ENCODE data around the gene TCTN2. TPM values are rescaled to one million over a fixed set of nuclear protein-coding genes. Genes with fewer than 3 reads are reported as not detected.
A peak's percentile ranks its signal among the peaks of the same experiment; 100 is the strongest.

The TCTN2 gene
- total and polyA plus RNA-seq, 2 experiments from 2014 or later = 2.7 to 6.0 TPM

GRCh38 chr12:123621619-123622530, 49.0 kb upstream of the TCTN2 start:
- Histone ChIP-seq H3K9me2 (ENCODE audit: insufficient read depth) (no peaks in the 10 kb centered on the region), H4K20me1 (replicated peaks; ENCODE audit: insufficient read depth) (peaks cover 16% of the 10 kb centered on the region), H3K36me3 (ENCODE audit: insufficient read depth) (peaks cover 53% of the 10 kb centered on the region), H3K27me3 (ENCODE audit: insufficient read depth) (no peaks in the 10 kb centered on the region), H3K4me1 (ENCODE audit: insufficient read depth) (no peaks in the 10 kb centered on the region), H3K27ac (ENCODE audit: low read depth) (0 out of 2 replicates have a peak overlapping the region, but pooled peaks have one; percentile 19), H3K79me2 (replicated peaks; ENCODE audit: insufficient read depth) (no peaks in the 10 kb centered on the region), H2AFZ (no peak overlapping the region), H3K4me3 (no peak overlapping the region), H3F3A (replicated peaks; ENCODE audit: low read depth) (peaks cover 37% of the 10 kb centered on the region), H3K4me2 (no peak overlapping the region)
- Mint-ChIP-seq H3K27ac (no peak overlapping the region), H3K9me3 (no peaks in the 10 kb centered on the region; the same call in 2 of the 3 replicates), H3K4me3 (no peak overlapping the region), H3K27me3 (ENCODE audit: insufficient read depth, low read depth, poor library complexity) (peaks cover 3% of the 10 kb centered on the region), H3K4me1 (no peaks in the 10 kb centered on the region), H3K36me3 (ENCODE audit: low read depth) (peaks cover 80% of the 10 kb centered on the region)
- no peak for DNase-seq (ENCODE audit: low spot score)
- ATAC-seq = no peak
- no peak for TF ChIP-seq CREB1 (CRISPR knock-in tag; IDR thresholded peaks at IDR 0.05; ENCODE audit: low read depth)
- TF ChIP-seq ZNF331 (CRISPR knock-in tag; IDR thresholded peaks at IDR 0.05; ENCODE audit: low read depth) = no peak
- TF ChIP-seq EZH2phosphoT487 (IDR thresholded peaks at IDR 0.05; ENCODE audit: unreplicated experiment) = no peak
- no peak for TF ChIP-seq POLR2AphosphoS5 (IDR thresholded peaks at IDR 0.05; ENCODE audit: low read depth)
- TF ChIP-seq, protein P1, sequence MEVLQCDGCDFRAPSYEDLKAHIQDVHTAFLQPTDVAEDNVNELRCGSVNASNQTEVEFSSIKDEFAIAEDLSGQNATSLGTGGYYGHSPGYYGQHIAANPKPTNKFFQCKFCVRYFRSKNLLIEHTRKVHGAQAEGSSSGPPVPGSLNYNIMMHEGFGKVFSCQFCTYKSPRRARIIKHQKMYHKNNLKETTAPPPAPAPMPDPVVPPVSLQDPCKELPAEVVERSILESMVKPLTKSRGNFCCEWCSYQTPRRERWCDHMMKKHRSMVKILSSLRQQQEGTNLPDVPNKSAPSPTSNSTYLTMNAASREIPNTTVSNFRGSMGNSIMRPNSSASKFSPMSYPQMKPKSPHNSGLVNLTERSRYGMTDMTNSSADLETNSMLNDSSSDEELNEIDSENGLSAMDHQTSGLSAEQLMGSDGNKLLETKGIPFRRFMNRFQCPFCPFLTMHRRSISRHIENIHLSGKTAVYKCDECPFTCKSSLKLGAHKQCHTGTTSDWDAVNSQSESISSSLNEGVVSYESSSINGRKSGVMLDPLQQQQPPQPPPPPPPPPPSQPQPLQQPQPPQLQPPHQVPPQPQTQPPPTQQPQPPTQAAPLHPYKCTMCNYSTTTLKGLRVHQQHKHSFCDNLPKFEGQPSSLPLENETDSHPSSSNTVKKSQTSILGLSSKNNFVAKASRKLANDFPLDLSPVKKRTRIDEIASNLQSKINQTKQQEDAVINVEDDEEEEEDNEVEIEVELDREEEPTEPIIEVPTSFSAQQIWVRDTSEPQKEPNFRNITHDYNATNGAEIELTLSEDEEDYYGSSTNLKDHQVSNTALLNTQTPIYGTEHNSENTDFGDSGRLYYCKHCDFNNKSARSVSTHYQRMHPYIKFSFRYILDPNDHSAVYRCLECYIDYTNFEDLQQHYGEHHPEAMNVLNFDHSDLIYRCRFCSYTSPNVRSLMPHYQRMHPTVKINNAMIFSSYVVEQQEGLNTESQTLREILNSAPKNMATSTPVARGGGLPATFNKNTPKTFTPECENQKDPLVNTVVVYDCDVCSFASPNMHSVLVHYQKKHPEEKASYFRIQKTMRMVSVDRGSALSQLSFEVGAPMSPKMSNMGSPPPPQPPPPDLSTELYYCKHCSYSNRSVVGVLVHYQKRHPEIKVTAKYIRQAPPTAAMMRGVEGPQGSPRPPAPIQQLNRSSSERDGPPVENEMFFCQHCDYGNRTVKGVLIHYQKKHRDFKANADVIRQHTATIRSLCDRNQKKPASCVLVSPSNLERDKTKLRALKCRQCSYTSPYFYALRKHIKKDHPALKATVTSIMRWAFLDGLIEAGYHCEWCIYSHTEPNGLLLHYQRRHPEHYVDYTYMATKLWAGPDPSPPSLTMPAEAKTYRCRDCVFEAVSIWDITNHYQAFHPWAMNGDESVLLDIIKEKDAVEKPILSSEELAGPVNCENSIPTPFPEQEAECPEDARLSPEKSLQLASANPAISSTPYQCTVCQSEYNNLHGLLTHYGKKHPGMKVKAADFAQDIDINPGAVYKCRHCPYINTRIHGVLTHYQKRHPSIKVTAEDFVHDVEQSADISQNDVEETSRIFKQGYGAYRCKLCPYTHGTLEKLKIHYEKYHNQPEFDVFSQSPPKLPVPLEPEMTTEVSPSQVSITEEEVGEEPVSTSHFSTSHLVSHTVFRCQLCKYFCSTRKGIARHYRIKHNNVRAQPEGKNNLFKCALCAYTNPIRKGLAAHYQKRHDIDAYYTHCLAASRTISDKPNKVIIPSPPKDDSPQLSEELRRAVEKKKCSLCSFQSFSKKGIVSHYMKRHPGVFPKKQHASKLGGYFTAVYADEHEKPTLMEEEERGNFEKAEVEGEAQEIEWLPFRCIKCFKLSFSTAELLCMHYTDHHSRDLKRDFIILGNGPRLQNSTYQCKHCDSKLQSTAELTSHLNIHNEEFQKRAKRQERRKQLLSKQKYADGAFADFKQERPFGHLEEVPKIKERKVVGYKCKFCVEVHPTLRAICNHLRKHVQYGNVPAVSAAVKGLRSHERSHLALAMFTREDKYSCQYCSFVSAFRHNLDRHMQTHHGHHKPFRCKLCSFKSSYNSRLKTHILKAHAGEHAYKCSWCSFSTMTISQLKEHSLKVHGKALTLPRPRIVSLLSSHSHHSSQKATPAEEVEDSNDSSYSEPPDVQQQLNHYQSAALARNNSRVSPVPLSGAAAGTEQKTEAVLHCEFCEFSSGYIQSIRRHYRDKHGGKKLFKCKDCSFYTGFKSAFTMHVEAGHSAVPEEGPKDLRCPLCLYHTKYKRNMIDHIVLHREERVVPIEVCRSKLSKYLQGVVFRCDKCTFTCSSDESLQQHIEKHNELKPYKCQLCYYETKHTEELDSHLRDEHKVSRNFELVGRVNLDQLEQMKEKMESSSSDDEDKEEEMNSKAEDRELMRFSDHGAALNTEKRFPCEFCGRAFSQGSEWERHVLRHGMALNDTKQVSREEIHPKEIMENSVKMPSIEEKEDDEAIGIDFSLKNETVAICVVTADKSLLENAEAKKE (CRISPR knock-in tag; IDR thresholded peaks at IDR 0.05) = no peak
- TF ChIP-seq JUNB (IDR thresholded peaks at IDR 0.05; ENCODE audit: unreplicated experiment) = no peak
- TF ChIP-seq REST (IDR thresholded peaks at IDR 0.05; ENCODE audit: unreplicated experiment) = no peak
- TF ChIP-seq, protein P2, sequence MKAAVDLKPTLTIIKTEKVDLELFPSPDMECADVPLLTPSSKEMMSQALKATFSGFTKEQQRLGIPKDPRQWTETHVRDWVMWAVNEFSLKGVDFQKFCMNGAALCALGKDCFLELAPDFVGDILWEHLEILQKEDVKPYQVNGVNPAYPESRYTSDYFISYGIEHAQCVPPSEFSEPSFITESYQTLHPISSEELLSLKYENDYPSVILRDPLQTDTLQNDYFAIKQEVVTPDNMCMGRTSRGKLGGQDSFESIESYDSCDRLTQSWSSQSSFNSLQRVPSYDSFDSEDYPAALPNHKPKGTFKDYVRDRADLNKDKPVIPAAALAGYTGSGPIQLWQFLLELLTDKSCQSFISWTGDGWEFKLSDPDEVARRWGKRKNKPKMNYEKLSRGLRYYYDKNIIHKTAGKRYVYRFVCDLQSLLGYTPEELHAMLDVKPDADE (IDR thresholded peaks at IDR 0.05) = no peak
- TF ChIP-seq NANOG (IDR thresholded peaks at IDR 0.05; ENCODE audit: borderline replicate concordance) = no peak
- no peak for TF ChIP-seq ZNF114 (CRISPR knock-in tag; IDR thresholded peaks at IDR 0.05)
- TF ChIP-seq STAT1 (IDR thresholded peaks at IDR 0.05; ENCODE audit: unreplicated experiment) = no peak
- TF ChIP-seq, protein P3, sequence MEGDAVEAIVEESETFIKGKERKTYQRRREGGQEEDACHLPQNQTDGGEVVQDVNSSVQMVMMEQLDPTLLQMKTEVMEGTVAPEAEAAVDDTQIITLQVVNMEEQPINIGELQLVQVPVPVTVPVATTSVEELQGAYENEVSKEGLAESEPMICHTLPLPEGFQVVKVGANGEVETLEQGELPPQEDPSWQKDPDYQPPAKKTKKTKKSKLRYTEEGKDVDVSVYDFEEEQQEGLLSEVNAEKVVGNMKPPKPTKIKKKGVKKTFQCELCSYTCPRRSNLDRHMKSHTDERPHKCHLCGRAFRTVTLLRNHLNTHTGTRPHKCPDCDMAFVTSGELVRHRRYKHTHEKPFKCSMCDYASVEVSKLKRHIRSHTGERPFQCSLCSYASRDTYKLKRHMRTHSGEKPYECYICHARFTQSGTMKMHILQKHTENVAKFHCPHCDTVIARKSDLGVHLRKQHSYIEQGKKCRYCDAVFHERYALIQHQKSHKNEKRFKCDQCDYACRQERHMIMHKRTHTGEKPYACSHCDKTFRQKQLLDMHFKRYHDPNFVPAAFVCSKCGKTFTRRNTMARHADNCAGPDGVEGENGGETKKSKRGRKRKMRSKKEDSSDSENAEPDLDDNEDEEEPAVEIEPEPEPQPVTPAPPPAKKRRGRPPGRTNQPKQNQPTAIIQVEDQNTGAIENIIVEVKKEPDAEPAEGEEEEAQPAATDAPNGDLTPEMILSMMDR (conservative IDR thresholded peaks at IDR 0.05; ENCODE audit: low read depth in 2 of 2) = no peak
- no peak for TF ChIP-seq EZH2 (IDR thresholded peaks at IDR 0.05; ENCODE audit: low read depth, unreplicated experiment)

Measured in GM23338 (cell line).